ENCODE measurements around the gene DUXB. TPM values are rescaled to one million over a fixed set of nuclear protein-coding genes. Genes with fewer than 3 reads are reported as not detected.
A peak's percentile ranks its signal among the peaks of the same experiment; 100 is the strongest.

DUXB gene
- total and polyA plus RNA-seq, 5 donors, result not detected

GRCh38 chr16:75660321-75660720, 40.9 kb downstream of the DUXB start:
- Histone ChIP-seq H3K9me3 (ENCODE audit: control insufficient read depth, low read length) (no peaks in the 10 kb centered on the region), H3K4me1 (ENCODE audit: control insufficient read depth, insufficient read depth, low read length) (peaks cover 5% of the 10 kb centered on the region), H3K27me3 (ENCODE audit: control insufficient read depth, insufficient read depth) (no peaks in the 10 kb centered on the region), H3K4me3 (ENCODE audit: low read length) (no peak overlapping the region), H3K27ac (ENCODE audit: low read length) (no peak overlapping the region)
- DNase-seq, result no peak
- ATAC-seq, result no peak
- 84% methylated on average over 6 of the region's 6 CpGs for WGBS
- intact Hi-C loops (cut with DNase I), result no loop called here

GRCh38 chr16:75658175-75658574, 43.1 kb downstream of the DUXB start:
- H3K4me3 ChIP-seq (ENCODE audit: low read length), result no peak overlapping the region
- no peak overlapping the region for H3K27ac ChIP-seq (ENCODE audit: low read length)
- WGBS, result 88% methylated on average over 2 of the region's 2 CpGs
- DNase-seq, result no peak
- ATAC-seq, result no peak
- no peaks in the 10 kb centered on the region for H3K27me3 ChIP-seq (ENCODE audit: control insufficient read depth, insufficient read depth)
- H3K4me1 ChIP-seq (ENCODE audit: control insufficient read depth, insufficient read depth, low read length), result peaks cover 8% of the 10 kb centered on the region
- no peaks in the 10 kb centered on the region for H3K9me3 ChIP-seq (ENCODE audit: control insufficient read depth, low read length)
- intact Hi-C loops (cut with DNase I), result loop anchor here in 2 of 4 donors (10.0 kb wide), 1 partner anchor 107 kb away; no protein-coding TSS in a partner anchor

- no peaks in the 10 kb centered on the region for H3K27me3 ChIP-seq (ENCODE audit: control insufficient read depth, insufficient read depth)
- ATAC-seq, result no peak
- intact Hi-C loops (cut with DNase I), result loop anchor here in 2 of 4 donors (10.0 kb wide), 1 partner anchor 111 kb away; no protein-coding TSS in a partner anchor
- no peak overlapping the region for H3K4me3 ChIP-seq (ENCODE audit: low read length)
- H3K27ac ChIP-seq (ENCODE audit: low read length), result no peak overlapping the region
- no peak for DNase-seq
- H3K9me3 ChIP-seq (ENCODE audit: control insufficient read depth, low read length), result no peaks in the 10 kb centered on the region
- WGBS, result 45% methylated on average over 1 of the region's 1 CpG
- peaks cover 2% of the 10 kb centered on the region for H3K4me1 ChIP-seq (ENCODE audit: control insufficient read depth, insufficient read depth, low read length)
Measured at GRCh38 chr16:75653922-75654321, 47.3 kb downstream of the DUXB start.

- no peaks in the 10 kb centered on the region for H3K27me3 ChIP-seq (ENCODE audit: control insufficient read depth, insufficient read depth)
- DNase-seq (peak; percentile 83 to 93 (median 91)), ATAC-seq (peak; percentile 76)
- intact Hi-C loops (cut with DNase I), result no loop called here
- H3K4me1 ChIP-seq (ENCODE audit: control insufficient read depth, insufficient read depth, low read length), result peaks cover 4% of the 10 kb centered on the region
- H3K27ac ChIP-seq (ENCODE audit: low read length), result peak overlapping the region; percentile 93
- H3K9me3 ChIP-seq (ENCODE audit: control insufficient read depth, low read length), result no peaks in the 10 kb centered on the region
- H3K4me3 ChIP-seq (ENCODE audit: low read length), result peak overlapping the region; percentile 66
- WGBS, result under 1% methylated on average over 62 of the region's 62 CpGs
Measured at GRCh38 chr16:75648265-75649076, 52.8 kb downstream of the DUXB start.

- DNase-seq (peak; percentile 93 to 97 (median 96)), ATAC-seq (peak; percentile 98 to 99)
- Histone ChIP-seq H3K27me3 (ENCODE audit: control insufficient read depth, insufficient read depth) (no peaks in the 10 kb centered on the region), H3K9me3 (ENCODE audit: control insufficient read depth, low read length) (no peaks in the 10 kb centered on the region), H3K27ac (ENCODE audit: low read length) (peak within 1 kb of the TSS; percentile 93), H3K4me3 (ENCODE audit: low read length) (peak within 1 kb of the TSS; percentile 66), H3K4me1 (ENCODE audit: control insufficient read depth, insufficient read depth, low read length) (peaks cover 3% of the 10 kb centered on the region)
- intact Hi-C loops (cut with DNase I), result no loop called here
- under 1% methylated on average over 76 of the region's 76 CpGs for WGBS
Measured at GRCh38 chr16:75647492-75648264, 53.6 kb downstream of the DUXB start, which contains the start of the genes KARS1 and TERF2IP. Gene KARS1 (minus strand): TSS chr16:75647665. CDS start chr16:75647639, 26 bp downstream. Gene TERF2IP (plus strand): TSS chr16:75647773. CDS start chr16:75647883, 110 bp downstream.

- intact Hi-C loops (cut with DNase I), result no loop called here
- peak overlapping the region; percentile 65 for H3K27ac ChIP-seq (ENCODE audit: low read length)
- H3K27me3 ChIP-seq (ENCODE audit: control insufficient read depth, insufficient read depth), result no peaks in the 10 kb centered on the region
- H3K4me1 ChIP-seq (ENCODE audit: control insufficient read depth, insufficient read depth, low read length), result peaks cover 3% of the 10 kb centered on the region
- DNase-seq (no peak), ATAC-seq (peak; percentile 22 to 54)
- H3K4me3 ChIP-seq (ENCODE audit: low read length), result peak overlapping the region; percentile 66
- under 1% methylated on average over 18 of the region's 18 CpGs for WGBS
- H3K9me3 ChIP-seq (ENCODE audit: control insufficient read depth, low read length), result no peaks in the 10 kb centered on the region
Measured at GRCh38 chr16:75647112-75647491, 54.2 kb downstream of the DUXB start.

GRCh38 chr16:75644240-75645012, 56.8 kb downstream of the DUXB start:
- DNase-seq (no peak), ATAC-seq (no peak)
- no peak overlapping the region for H3K27ac ChIP-seq (ENCODE audit: low read length)
- peaks cover 3% of the 10 kb centered on the region for H3K4me1 ChIP-seq (ENCODE audit: control insufficient read depth, insufficient read depth, low read length)
- H3K27me3 ChIP-seq (ENCODE audit: control insufficient read depth, insufficient read depth), result no peaks in the 10 kb centered on the region
- 91% methylated on average over 7 of the region's 7 CpGs for WGBS
- H3K4me3 ChIP-seq (ENCODE audit: low read length), result no peak overlapping the region
- H3K9me3 ChIP-seq (ENCODE audit: control insufficient read depth, low read length), result no peaks in the 10 kb centered on the region
- intact Hi-C loops (cut with DNase I), result no loop called here

Other genes with a start within 250 kb of the DUXB start
- 10 to 100 TPM; 10.9 to 11.2 (median 11.0) TPM for gene TMEM170A, start 236.8 kb downstream of the DUXB start, total RNA-seq
- gene TMEM170A, start 236.8 kb downstream of the DUXB start, polyA plus RNA-seq, result 7.2 TPM
- gene CHST6, start 206.0 kb downstream of the DUXB start, total RNA-seq, result 1 to 10 TPM; 3.1 to 9.9 (median 4.3) TPM
- gene CHST6, start 206.0 kb downstream of the DUXB start, polyA plus RNA-seq, result 1.9 TPM
- under 1 TPM; 0.14 to 0.45 (median 0.16) TPM for gene CHST5, start 165.4 kb downstream of the DUXB start, total RNA-seq
- 0.11 TPM for gene CHST5, start 165.4 kb downstream of the DUXB start, polyA plus RNA-seq
- 1 to 10 TPM; 6.3 to 7.8 (median 6.8) TPM for gene TMEM231, start 145.2 kb downstream of the DUXB start, total RNA-seq
- gene TMEM231, start 145.2 kb downstream of the DUXB start, polyA plus RNA-seq, result 3.8 TPM
- 100 to 1,000 TPM; 197 to 245 (median 219) TPM for gene GABARAPL2, start 135.1 kb downstream of the DUXB start, total RNA-seq
- gene GABARAPL2, start 135.1 kb downstream of the DUXB start, polyA plus RNA-seq, result 262 TPM
- gene ADAT1, start 78.2 kb downstream of the DUXB start, total RNA-seq, result 10 to 100 TPM; 17.8 to 27.2 (median 22.4) TPM
- gene ADAT1, start 78.2 kb downstream of the DUXB start, polyA plus RNA-seq, result 8.4 TPM
- 100 to 1,000 TPM; 101 to 122 (median 110) TPM for gene KARS1, start 53.8 kb downstream of the DUXB start, total RNA-seq
- gene KARS1, start 53.8 kb downstream of the DUXB start, polyA plus RNA-seq, result 92.2 TPM
- 10 to 100 TPM; 70.6 to 77.8 (median 75.9) TPM for gene TERF2IP, start 53.7 kb downstream of the DUXB start, total RNA-seq
- 73.8 TPM for gene TERF2IP, start 53.7 kb downstream of the DUXB start, polyA plus RNA-seq
- not detected for gene CPHXL2, start 24.5 kb downstream of the DUXB start, total RNA-seq
- not detected for gene CPHXL2, start 24.5 kb downstream of the DUXB start, polyA plus RNA-seq
- gene CPHXL, start 25.0 kb upstream of the DUXB start, total RNA-seq, result not detected
- gene CPHXL, start 25.0 kb upstream of the DUXB start, polyA plus RNA-seq, result not detected

Data from right cardiac atrium (tissue), 5 donors.